OCI-LY7 (cell line): ENCODE data around the gene CPB1.

Experiments used
- EZH2phosphoT487 ChIP-seq: fragments of 200-600 bp; sonication (generic); IDR thresholded peaks from 2 replicates; pipeline ENCODE4 v1.6.1; 2018; ENCODE audit warnings: low read depth, borderline replicate concordance, mild to moderate bottlenecking, mixed run types, antibody characterized with exemption, low read length, moderate library complexity, mixed read lengths
- TF ChIP-seq, protein P1 (sequence below): fragments of 200-600 bp; sonication (generic); conservative IDR thresholded peaks from 2 replicates; pipeline ENCODE4 v1.5.1; 2014; ENCODE audit warnings: mild to moderate bottlenecking, antibody characterized with exemption, low read length, moderate library complexity, mixed read lengths

GRCh38 chr3:148861277-148861869 lies 33.8 kb downstream of the CPB1 start:
- TF ChIP-seq, protein P1, sequence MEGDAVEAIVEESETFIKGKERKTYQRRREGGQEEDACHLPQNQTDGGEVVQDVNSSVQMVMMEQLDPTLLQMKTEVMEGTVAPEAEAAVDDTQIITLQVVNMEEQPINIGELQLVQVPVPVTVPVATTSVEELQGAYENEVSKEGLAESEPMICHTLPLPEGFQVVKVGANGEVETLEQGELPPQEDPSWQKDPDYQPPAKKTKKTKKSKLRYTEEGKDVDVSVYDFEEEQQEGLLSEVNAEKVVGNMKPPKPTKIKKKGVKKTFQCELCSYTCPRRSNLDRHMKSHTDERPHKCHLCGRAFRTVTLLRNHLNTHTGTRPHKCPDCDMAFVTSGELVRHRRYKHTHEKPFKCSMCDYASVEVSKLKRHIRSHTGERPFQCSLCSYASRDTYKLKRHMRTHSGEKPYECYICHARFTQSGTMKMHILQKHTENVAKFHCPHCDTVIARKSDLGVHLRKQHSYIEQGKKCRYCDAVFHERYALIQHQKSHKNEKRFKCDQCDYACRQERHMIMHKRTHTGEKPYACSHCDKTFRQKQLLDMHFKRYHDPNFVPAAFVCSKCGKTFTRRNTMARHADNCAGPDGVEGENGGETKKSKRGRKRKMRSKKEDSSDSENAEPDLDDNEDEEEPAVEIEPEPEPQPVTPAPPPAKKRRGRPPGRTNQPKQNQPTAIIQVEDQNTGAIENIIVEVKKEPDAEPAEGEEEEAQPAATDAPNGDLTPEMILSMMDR = peak; percentile 94
- TF ChIP-seq EZH2phosphoT487 = no peak
